ENCODE results near the gene PLA2G4D.

Gene PLA2G4D

DNA sequence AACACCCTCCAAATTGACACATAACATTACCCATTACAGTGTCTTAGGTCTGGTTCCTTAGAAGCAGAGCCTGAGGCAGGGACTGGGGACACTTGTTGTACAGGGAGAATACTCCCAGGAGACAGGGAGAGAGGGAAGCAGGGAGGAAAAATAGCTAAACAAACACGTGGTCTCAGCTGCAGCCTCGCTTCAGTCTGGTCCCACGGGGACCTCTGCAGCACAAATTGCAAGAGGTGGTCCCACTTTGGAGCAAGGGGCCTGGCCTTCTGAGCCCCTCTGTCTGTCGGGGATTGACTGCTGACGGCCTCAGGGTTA, 25.0 kb upstream of the PLA2G4D start:
- TF ChIP-seq ZNF8 (CRISPR knock-in tag; IDR thresholded peaks at IDR 0.05) = no peak
- TF ChIP-seq ZFP30 (CRISPR knock-in tag; IDR thresholded peaks at IDR 0.05) = no peak
- no peak for TF ChIP-seq ZNF70 (CRISPR knock-in tag; IDR thresholded peaks at IDR 0.05)
- no peak for TF ChIP-seq SNAI2 (CRISPR knock-in tag; IDR thresholded peaks at IDR 0.05)
- no peak for TF ChIP-seq BACH2 (CRISPR knock-in tag; IDR thresholded peaks at IDR 0.05; ENCODE audit: borderline replicate concordance)
- no peak for TF ChIP-seq TOX (CRISPR knock-in tag; IDR thresholded peaks at IDR 0.05; ENCODE audit: borderline replicate concordance)
- TF ChIP-seq, protein P1, sequence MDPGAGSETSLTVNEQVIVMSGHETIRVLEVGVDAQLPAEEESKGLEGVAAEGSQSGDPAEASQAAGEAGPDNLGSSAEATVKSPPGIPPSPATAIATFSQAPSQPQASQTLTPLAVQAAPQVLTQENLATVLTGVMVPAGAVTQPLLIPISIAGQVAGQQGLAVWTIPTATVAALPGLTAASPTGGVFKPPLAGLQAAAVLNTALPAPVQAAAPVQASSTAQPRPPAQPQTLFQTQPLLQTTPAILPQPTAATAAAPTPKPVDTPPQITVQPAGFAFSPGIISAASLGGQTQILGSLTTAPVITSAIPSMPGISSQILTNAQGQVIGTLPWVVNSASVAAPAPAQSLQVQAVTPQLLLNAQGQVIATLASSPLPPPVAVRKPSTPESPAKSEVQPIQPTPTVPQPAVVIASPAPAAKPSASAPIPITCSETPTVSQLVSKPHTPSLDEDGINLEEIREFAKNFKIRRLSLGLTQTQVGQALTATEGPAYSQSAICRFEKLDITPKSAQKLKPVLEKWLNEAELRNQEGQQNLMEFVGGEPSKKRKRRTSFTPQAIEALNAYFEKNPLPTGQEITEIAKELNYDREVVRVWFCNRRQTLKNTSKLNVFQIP (CRISPR knock-in tag; IDR thresholded peaks at IDR 0.05; ENCODE audit: borderline replicate concordance, low read depth) = no peak
- no peak for TF ChIP-seq ARNTL (CRISPR knock-in tag; IDR thresholded peaks at IDR 0.05; ENCODE audit: borderline replicate concordance, low read depth)
- TF ChIP-seq GLIS3 (CRISPR knock-in tag; IDR thresholded peaks at IDR 0.05) = no peak
- no peak for TF ChIP-seq OSR1 (CRISPR knock-in tag; IDR thresholded peaks at IDR 0.05)
- TF ChIP-seq CSDC2 (CRISPR knock-in tag; IDR thresholded peaks at IDR 0.05) = no peak
- no peak for TF ChIP-seq ZFP3 (CRISPR knock-in tag; IDR thresholded peaks at IDR 0.05)
- no peak for ATAC-seq

GRCh38 chr15:42118650-42119445, 24.5 kb upstream of the PLA2G4D start:
- TF ChIP-seq TOX (CRISPR knock-in tag; IDR thresholded peaks at IDR 0.05; ENCODE audit: borderline replicate concordance) = no peak
- no peak for TF ChIP-seq ZNF565 (CRISPR knock-in tag; conservative IDR thresholded peaks at IDR 0.05; ENCODE audit: low read depth)
- no peak for TF ChIP-seq CREB5 (CRISPR knock-in tag; IDR thresholded peaks at IDR 0.05; ENCODE audit: low read depth)
- TF ChIP-seq ISL1 (CRISPR knock-in tag; IDR thresholded peaks at IDR 0.05) = no peak
- no peak for TF ChIP-seq CSDC2 (CRISPR knock-in tag; IDR thresholded peaks at IDR 0.05)
- TF ChIP-seq, protein P1 (CRISPR knock-in tag; IDR thresholded peaks at IDR 0.05; ENCODE audit: borderline replicate concordance, low read depth) = no peak
- TF ChIP-seq ZC3H10 (CRISPR knock-in tag; IDR thresholded peaks at IDR 0.05) = no peak
- TF ChIP-seq ZNF70 (CRISPR knock-in tag; IDR thresholded peaks at IDR 0.05) = no peak
- TF ChIP-seq ESRRG (CRISPR knock-in tag; IDR thresholded peaks at IDR 0.05) = no peak
- TF ChIP-seq SNAI2 (CRISPR knock-in tag; IDR thresholded peaks at IDR 0.05) = no peak
- no peak for TF ChIP-seq BACH2 (CRISPR knock-in tag; IDR thresholded peaks at IDR 0.05; ENCODE audit: borderline replicate concordance)
- TF ChIP-seq OSR1 (CRISPR knock-in tag; IDR thresholded peaks at IDR 0.05) = no peak
- no peak for TF ChIP-seq PPARA (CRISPR knock-in tag; IDR thresholded peaks at IDR 0.05; ENCODE audit: borderline replicate concordance)
- TF ChIP-seq PATZ1 (CRISPR knock-in tag; IDR thresholded peaks at IDR 0.05; ENCODE audit: borderline replicate concordance) = no peak
- TF ChIP-seq ZFP3 (CRISPR knock-in tag; IDR thresholded peaks at IDR 0.05) = no peak
- ATAC-seq = no peak

DNA sequence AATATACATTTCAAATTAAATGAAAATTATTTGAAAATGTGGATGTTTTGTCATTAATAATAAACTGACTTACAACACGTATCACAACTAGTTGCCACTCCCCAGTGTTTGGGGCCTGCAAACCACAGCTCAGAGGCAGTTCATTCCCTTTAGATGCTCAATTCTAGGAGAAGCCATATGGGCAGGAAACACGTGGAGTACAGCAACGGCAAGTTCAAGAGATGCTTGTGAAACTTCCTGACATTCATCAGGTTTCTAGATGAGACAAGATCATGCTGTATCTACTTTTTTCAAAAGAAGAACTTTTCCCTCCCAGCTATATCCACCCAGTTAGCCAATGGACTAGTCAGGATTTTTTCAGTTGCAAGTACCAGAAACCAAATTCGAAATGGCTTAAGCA, 17.6 kb upstream of the PLA2G4D start:
- no peak for ATAC-seq

More for the DNA sequence above, 17.6 kb upstream of the PLA2G4D start:
- no peak for TF ChIP-seq TOX (CRISPR knock-in tag; IDR thresholded peaks at IDR 0.05; ENCODE audit: borderline replicate concordance)
- no peak for TF ChIP-seq ISL1 (CRISPR knock-in tag; IDR thresholded peaks at IDR 0.05)
- TF ChIP-seq ZC3H10 (CRISPR knock-in tag; IDR thresholded peaks at IDR 0.05) = no peak
- no peak for TF ChIP-seq CSRNP3 (CRISPR knock-in tag; IDR thresholded peaks at IDR 0.05)
- TF ChIP-seq TCF4 (CRISPR knock-in tag; IDR thresholded peaks at IDR 0.05; ENCODE audit: borderline replicate concordance) = no peak
- TF ChIP-seq PPARA (CRISPR knock-in tag; IDR thresholded peaks at IDR 0.05; ENCODE audit: borderline replicate concordance) = no peak
- TF ChIP-seq ZNF70 (CRISPR knock-in tag; IDR thresholded peaks at IDR 0.05) = no peak
